Fibroblast of villous mesenchyme (primary cell): Measurements from ENCODE around the gene USP5. TPM values are rescaled to one million over a fixed set of nuclear protein-coding genes. Genes with fewer than 3 reads are reported as not detected.
"Not testable (repeated sequence)": the region's sequence is repeated elsewhere in the genome, so short reads cannot be mapped to it uniquely, and the experiment has no call there.

Source experiments
- DNase-seq: peaks from one replicate; pipeline ENCODE4 v3.0.0-alpha.2; 2010; ENCODE audit warnings: low read depth
- H3K4me3 ChIP-seq: 2 replicates; pipeline ENCODE4 v1.5.1; 2011; ENCODE audit warnings: low read depth, mild to moderate bottlenecking, low read length
- CTCF ChIP-seq: IDR thresholded peaks from 2 replicates; pipeline ENCODE4 v1.5.1; 2012; ENCODE audit warnings: low read depth, mild to moderate bottlenecking, low read length; ENCODE audit not compliant: insufficient read depth
- total RNA-seq: library from RNA; depleted of rRNA; stranded (reverse); fragments of >200 nt; gene quantifications from 2 replicates; pipeline ENCODE4 v1.2.3, GENCODE V29; 2012

Gene USP5
- total RNA-seq, 1 donor: 96.7 TPM

DNA sequence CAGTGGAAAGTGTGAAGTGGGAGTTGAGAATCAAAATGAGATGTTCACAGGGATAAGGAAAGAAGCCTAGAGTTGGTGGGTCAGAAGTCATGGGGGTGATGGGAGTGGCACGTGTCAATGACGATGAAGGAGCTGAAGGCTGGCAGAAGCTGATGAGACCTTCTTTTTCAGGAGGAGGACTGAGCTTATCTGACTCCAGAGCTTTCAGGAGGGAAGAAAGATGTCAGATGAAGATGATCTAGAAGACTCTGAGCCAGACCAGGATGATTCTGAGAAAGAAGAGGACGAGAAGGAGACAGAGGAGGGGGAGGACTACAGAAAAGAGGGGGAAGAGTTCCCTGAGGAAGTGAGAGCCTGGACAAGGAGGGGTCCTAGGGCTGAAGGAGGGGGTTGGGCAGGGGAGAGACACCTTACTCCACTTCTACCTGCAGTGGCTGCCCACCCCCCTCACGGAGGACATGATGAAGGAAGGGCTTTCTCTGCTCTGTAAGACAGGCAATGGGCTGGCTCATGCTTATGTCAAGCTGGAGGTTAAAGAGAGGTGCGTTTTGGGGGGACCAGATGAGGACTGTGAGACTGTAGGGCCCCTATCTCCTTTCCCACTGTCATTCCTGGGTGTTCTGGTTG is 53.6 kb downstream of the USP5 start:
- peak overlapping the region; percentile 76 for H3K4me3 ChIP-seq
- DNase-seq: no peak
- no peak for TF ChIP-seq CTCF

- DNase-seq, H3K4me3 ChIP-seq: not testable (repeated sequence)
Measured at GRCh38 chr12:6908141-6908540, 56.2 kb downstream of the USP5 start.

DNA sequence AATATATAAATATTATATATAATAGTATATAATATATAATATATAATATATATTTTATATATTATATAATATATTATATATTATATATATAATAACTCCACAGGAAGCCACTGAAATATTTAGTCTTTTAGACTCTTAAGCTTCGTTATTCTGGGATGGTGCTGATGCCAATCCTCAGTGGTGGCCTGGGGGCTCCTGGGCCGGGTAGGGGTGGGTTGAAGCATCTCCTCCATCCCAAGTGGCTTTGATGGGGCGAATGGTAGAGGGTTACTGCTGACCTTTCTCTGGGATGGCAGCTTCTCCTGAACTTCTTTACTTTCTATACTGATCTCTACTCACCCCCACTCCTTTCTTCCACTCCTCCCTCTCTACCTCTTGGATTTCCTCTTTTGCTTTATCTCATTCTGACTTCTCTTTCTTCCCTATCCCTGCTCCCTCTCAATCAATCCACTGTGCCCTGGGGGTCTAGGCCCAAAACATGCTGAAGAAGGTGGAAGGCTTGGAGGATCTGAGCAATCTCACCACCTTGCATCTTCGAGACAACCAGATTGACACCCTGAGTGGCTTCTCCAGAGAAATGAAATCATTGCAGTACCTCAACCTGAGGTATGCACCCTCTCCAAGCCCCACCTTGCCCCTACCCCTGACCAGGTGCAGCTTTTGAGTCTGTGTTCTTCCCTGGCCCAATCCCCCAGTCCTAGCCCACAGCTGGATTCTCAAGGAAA is 57.6 kb downstream of the USP5 start:
- no peak for DNase-seq
- no peak for TF ChIP-seq CTCF
- no peak overlapping the region for H3K4me3 ChIP-seq

- no peak for TF ChIP-seq CTCF
- no peak for DNase-seq
- H3K4me3 ChIP-seq: no peak overlapping the region
Measured at GRCh38 chr12:6912164-6912935, 60.4 kb downstream of the USP5 start.

- DNase-seq: peak; percentile 61
- peak within 1 kb of the TSS; percentile 71 for H3K4me3 ChIP-seq
- TF ChIP-seq CTCF: no peak
Measured at GRCh38 chr12:6914246-6914946, 62.4 kb downstream of the USP5 start, which contains the start of gene ENO2. ENO2 (plus strand) TSS chr12:6914580; CDS start chr12:6915833, 1,253 bp downstream.

GRCh38 chr12:6914947-6915788 is 63.2 kb downstream of the USP5 start:
- DNase-seq: no peak
- peak overlapping the region; percentile 71 for H3K4me3 ChIP-seq
- TF ChIP-seq CTCF: no peak
